ENCODE data around the gene AGAP5.

DNA sequence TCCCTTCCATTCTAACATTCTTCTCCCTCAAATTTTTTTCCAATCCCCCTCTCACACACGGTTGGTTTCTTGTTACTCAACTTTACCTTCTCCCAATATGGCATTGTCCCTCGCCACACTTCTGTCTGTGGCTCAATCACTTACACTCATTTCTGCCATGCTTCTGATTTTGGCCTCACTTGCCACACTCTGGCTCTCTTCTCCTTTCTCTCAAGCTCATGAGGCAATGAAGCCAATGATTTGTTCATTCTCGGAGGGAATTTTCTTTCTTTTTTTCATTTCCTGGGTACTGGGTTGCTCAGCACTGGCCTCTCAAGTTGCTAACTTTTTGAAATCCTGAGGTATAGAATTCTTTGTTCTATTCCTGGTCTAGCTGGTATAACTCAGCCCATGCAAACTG is 52.7 kb downstream of the AGAP5 start:
- TF ChIP-seq POLR2A (IDR thresholded peaks at IDR 0.05): no peak
- TF ChIP-seq, protein P1, sequence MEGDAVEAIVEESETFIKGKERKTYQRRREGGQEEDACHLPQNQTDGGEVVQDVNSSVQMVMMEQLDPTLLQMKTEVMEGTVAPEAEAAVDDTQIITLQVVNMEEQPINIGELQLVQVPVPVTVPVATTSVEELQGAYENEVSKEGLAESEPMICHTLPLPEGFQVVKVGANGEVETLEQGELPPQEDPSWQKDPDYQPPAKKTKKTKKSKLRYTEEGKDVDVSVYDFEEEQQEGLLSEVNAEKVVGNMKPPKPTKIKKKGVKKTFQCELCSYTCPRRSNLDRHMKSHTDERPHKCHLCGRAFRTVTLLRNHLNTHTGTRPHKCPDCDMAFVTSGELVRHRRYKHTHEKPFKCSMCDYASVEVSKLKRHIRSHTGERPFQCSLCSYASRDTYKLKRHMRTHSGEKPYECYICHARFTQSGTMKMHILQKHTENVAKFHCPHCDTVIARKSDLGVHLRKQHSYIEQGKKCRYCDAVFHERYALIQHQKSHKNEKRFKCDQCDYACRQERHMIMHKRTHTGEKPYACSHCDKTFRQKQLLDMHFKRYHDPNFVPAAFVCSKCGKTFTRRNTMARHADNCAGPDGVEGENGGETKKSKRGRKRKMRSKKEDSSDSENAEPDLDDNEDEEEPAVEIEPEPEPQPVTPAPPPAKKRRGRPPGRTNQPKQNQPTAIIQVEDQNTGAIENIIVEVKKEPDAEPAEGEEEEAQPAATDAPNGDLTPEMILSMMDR (IDR thresholded peaks at IDR 0.05): no peak

Measured in suprapubic skin (tissue), 3 donors.